Ureter (tissue), 1 donor: ENCODE results near the gene ADCY3. TPM values are rescaled to one million over a fixed set of nuclear protein-coding genes. Genes with fewer than 3 reads are reported as not detected.
A peak's percentile ranks its signal among the peaks of the same experiment; 100 is the strongest.
"Not testable (repeated sequence)": the region's sequence is repeated elsewhere in the genome, so short reads cannot be mapped to it uniquely, and the experiment has no call there.

Source experiments
- DNase-seq: peaks from one replicate; pipeline ENCODE4 v3.0.0-alpha.2; 2020; ENCODE audit warnings: low spot score
- total RNA-seq: library from RNA; stranded (reverse); gene quantifications from one replicate; pipeline ENCODE4 v1.2.4, GENCODE V29; 2023
- donor health status: DM: yes; HTN: yes; CAD: no.

ADCY3 gene
- total RNA-seq, 1 donor from 2014 or later, result 82.5 TPM

- DNase-seq, result no peak
Measured at GRCh38 chr2:24813691-24814137, 106.3 kb downstream of the ADCY3 start.

- DNase-seq, result no peak
Measured at GRCh38 chr2:24809316-24810007, 110.6 kb downstream of the ADCY3 start.

GRCh38 chr2:24806661-24807036 is 113.4 kb downstream of the ADCY3 start:
- DNase-seq, result no peak

GRCh38 chr2:24805811-24806660 is 114.0 kb downstream of the ADCY3 start:
- not testable (repeated sequence) for DNase-seq

- not testable (repeated sequence) for DNase-seq
Measured at GRCh38 chr2:24800487-24800886, 119.5 kb downstream of the ADCY3 start.

- no peak for DNase-seq
Measured at GRCh38 chr2:24797644-24798043, 122.4 kb downstream of the ADCY3 start.

GRCh38 chr2:24793761-24794435 is 126.1 kb downstream of the ADCY3 start:
- no peak for DNase-seq

GRCh38 chr2:24792874-24793760 is 126.9 kb downstream of the ADCY3 start, which contains the start of the genes CENPO and PTRHD1:
CENPO (plus strand) TSS chr2:24793425; CDS start chr2:24793920, 495 bp downstream.
PTRHD1 (minus strand) TSS chr2:24793391; CDS start chr2:24793377, 14 bp downstream.
- DNase-seq, result peak; percentile 95

- DNase-seq, result no peak
Measured at GRCh38 chr2:24792542-24792873, 127.5 kb downstream of the ADCY3 start.

- no peak for DNase-seq
Measured at GRCh38 chr2:24791452-24791851, 128.6 kb downstream of the ADCY3 start.

GRCh38 chr2:24788816-24789215 is 131.2 kb downstream of the ADCY3 start:
- no peak for DNase-seq

- DNase-seq, result no peak
Measured at GRCh38 chr2:24787532-24787931, 132.5 kb downstream of the ADCY3 start.

- DNase-seq, result no peak
Measured at GRCh38 chr2:24785671-24786321, 134.2 kb downstream of the ADCY3 start.

- DNase-seq, result no peak
Measured at GRCh38 chr2:24783641-24784040, 136.4 kb downstream of the ADCY3 start.

- DNase-seq, result no peak
Measured at GRCh38 chr2:24779116-24779515, 140.9 kb downstream of the ADCY3 start.

- no peak for DNase-seq
Measured at GRCh38 chr2:24774373-24774772, 145.7 kb downstream of the ADCY3 start.

GRCh38 chr2:24771764-24772586 is 148.1 kb downstream of the ADCY3 start:
- DNase-seq, result no peak

- DNase-seq, result no peak
Measured at GRCh38 chr2:24771061-24771460, 149.0 kb downstream of the ADCY3 start.
